A549 (cell line): ENCODE data around the gene F2RL1.

Experiments used
- POLR2A ChIP-seq: IDR thresholded peaks from 2 replicates; pipeline ENCODE4 v1.6.1; 2012; ENCODE audit warnings: mild to moderate bottlenecking, low read length
- TF ChIP-seq, protein P1 (sequence below): fragments of 450-650 bp; IDR thresholded peaks from 2 replicates; pipeline ENCODE4 v1.6.1; 2014; ENCODE audit warnings: antibody characterized with exemption
- TF ChIP-seq, protein P2 (sequence below): fragments of >200 bp; sonication (Bioruptor Twin); formaldehyde crosslinking; IDR thresholded peaks from 3 replicates; pipeline ENCODE4 v1.5.1; 2016

DNA sequence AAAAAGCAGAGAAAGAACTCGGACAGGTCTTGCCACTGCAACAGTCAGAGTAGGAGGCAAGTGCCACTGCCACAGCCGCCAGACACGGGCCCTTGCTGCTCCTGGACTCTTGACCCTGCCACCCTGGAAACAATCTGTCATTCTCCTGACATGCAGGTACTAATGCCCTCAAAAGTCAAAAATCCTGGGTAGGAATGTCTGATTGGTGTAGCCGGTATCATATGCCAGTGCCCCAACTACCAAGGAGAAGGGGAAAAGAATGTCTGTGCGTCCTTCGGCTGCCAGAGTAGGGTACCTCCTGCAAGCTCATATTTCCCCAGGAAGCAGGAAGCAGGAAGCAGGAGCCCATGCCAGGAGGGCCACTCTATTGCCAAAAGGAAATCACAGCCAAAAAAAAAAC lies 30.5 kb upstream of the F2RL1 start:
- TF ChIP-seq, protein P1, sequence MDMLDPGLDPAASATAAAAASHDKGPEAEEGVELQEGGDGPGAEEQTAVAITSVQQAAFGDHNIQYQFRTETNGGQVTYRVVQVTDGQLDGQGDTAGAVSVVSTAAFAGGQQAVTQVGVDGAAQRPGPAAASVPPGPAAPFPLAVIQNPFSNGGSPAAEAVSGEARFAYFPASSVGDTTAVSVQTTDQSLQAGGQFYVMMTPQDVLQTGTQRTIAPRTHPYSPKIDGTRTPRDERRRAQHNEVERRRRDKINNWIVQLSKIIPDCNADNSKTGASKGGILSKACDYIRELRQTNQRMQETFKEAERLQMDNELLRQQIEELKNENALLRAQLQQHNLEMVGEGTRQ, result no peak
- TF ChIP-seq, protein P2, sequence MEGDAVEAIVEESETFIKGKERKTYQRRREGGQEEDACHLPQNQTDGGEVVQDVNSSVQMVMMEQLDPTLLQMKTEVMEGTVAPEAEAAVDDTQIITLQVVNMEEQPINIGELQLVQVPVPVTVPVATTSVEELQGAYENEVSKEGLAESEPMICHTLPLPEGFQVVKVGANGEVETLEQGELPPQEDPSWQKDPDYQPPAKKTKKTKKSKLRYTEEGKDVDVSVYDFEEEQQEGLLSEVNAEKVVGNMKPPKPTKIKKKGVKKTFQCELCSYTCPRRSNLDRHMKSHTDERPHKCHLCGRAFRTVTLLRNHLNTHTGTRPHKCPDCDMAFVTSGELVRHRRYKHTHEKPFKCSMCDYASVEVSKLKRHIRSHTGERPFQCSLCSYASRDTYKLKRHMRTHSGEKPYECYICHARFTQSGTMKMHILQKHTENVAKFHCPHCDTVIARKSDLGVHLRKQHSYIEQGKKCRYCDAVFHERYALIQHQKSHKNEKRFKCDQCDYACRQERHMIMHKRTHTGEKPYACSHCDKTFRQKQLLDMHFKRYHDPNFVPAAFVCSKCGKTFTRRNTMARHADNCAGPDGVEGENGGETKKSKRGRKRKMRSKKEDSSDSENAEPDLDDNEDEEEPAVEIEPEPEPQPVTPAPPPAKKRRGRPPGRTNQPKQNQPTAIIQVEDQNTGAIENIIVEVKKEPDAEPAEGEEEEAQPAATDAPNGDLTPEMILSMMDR, result no peak
- TF ChIP-seq POLR2A, result no peak
